Measurements from ENCODE around the gene UBE2R2.

DNA sequence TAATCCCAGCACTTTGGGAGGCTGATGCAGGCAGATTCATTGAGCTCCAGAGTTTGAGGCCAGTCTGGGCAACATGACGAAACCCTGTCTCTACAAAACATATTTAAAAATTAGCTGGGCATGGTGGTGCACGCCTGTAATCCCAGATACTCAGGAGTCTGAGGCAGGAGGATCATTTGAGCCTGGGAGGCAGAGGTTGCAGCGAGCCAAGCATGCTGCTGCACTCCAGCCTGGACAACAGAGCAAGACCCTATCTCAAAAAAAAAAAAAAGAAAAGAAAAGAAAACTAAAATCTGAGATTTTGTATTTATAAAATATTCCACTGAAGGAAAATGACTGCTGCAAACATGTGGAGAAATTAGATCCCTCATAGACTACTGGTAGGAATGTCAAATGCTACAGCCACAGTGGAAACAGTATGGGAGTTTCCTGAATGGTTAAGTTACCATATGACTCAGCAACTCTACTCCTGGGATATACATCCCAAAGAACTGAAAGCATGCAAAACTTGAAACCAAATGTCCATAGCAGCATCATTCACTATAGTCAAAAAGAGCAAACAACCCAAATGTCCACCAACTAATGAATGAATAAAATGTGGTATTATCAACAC lies 125.6 kb downstream of the UBE2R2 start:
- TF ChIP-seq SIN3A (IDR thresholded peaks at IDR 0.05; ENCODE audit: borderline replicate concordance, insufficient read depth, low read length): no peak
- no peak for TF ChIP-seq POLR2AphosphoS5 (IDR thresholded peaks at IDR 0.05; ENCODE audit: low read depth, low read length)
- no peak for TF ChIP-seq TAF1 (IDR thresholded peaks at IDR 0.05; ENCODE audit: borderline replicate concordance, insufficient read depth, low read length)
- TF ChIP-seq, protein P1, sequence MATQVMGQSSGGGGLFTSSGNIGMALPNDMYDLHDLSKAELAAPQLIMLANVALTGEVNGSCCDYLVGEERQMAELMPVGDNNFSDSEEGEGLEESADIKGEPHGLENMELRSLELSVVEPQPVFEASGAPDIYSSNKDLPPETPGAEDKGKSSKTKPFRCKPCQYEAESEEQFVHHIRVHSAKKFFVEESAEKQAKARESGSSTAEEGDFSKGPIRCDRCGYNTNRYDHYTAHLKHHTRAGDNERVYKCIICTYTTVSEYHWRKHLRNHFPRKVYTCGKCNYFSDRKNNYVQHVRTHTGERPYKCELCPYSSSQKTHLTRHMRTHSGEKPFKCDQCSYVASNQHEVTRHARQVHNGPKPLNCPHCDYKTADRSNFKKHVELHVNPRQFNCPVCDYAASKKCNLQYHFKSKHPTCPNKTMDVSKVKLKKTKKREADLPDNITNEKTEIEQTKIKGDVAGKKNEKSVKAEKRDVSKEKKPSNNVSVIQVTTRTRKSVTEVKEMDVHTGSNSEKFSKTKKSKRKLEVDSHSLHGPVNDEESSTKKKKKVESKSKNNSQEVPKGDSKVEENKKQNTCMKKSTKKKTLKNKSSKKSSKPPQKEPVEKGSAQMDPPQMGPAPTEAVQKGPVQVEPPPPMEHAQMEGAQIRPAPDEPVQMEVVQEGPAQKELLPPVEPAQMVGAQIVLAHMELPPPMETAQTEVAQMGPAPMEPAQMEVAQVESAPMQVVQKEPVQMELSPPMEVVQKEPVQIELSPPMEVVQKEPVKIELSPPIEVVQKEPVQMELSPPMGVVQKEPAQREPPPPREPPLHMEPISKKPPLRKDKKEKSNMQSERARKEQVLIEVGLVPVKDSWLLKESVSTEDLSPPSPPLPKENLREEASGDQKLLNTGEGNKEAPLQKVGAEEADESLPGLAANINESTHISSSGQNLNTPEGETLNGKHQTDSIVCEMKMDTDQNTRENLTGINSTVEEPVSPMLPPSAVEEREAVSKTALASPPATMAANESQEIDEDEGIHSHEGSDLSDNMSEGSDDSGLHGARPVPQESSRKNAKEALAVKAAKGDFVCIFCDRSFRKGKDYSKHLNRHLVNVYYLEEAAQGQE (IDR thresholded peaks at IDR 0.05; ENCODE audit: insufficient read depth in 1 of 2, low read depth in 2 of 2, low read length in 2 of 2): no peak
- no peak for TF ChIP-seq FOXP2 (optimal IDR thresholded peaks at IDR 0.05; ENCODE audit: borderline replicate concordance, extremely low read depth, extremely low read length, insufficient read depth)
